Testis (tissue), 2 donors: ENCODE data around the gene RAD50.

Experiments used
- CTCF ChIP-seq, 3 experiments: fragments of 450-650 bp in 2 of 3; fragments of 200-600 bp in 1 of 3; sonication (generic) in 1 of 3; IDR thresholded peaks; one replicate each; pipeline ENCODE4 v1.5.1; 2016 to 2019; ENCODE audit warnings: antibody characterized with exemption in 3 of 3, mild to moderate bottlenecking in 2 of 3, moderate library complexity in 1 of 3
- POLR2A ChIP-seq: fragments of 450-650 bp; IDR thresholded peaks from one replicate; pipeline ENCODE4 v1.6.1; 2017; ENCODE audit warnings: antibody characterized with exemption, mild to moderate bottlenecking, moderate library complexity

GRCh38 chr5:132543472-132544201 is 13.1 kb upstream of the RAD50 start, which contains the start of gene IL5:
- TF ChIP-seq CTCF (IDR thresholded peaks at IDR 0.05) (no peak), POLR2A (no peak)
